B cell (primary cell): ENCODE measurements around the gene SLC22A31. TPM values are rescaled to one million over a fixed set of nuclear protein-coding genes. Genes with fewer than 3 reads are reported as not detected.

Experiments used
- ATAC-seq: fragments of 200-7000 bp; cut with Tn5 transposase; one replicate; pipeline ENCODE4 v1.10.0; 2021; ENCODE audit warnings: low read depth, mild to moderate bottlenecking, moderate number of reproducible peaks, moderate library complexity
- CTCF ChIA-PET: fragments of 350-600 bp; sonication (Branson Sonifier 250); formaldehyde crosslinking; loops from one replicate; lab custom pipeline; 2021; ENCODE audit warnings: antibody characterized with exemption, inconsistent platforms; lab: Charles Lee
- POLR2A ChIA-PET: fragments of 350-600 bp; sonication (Branson Sonifier 250); formaldehyde crosslinking; loops from one replicate; lab custom pipeline; 2021; ENCODE audit warnings: antibody characterized with exemption; lab: Charles Lee
- DNase-seq: peaks from one replicate; pipeline ENCODE4 v3.0.0; 2013
- H2AFZ ChIP-seq: 2 replicates; pipeline ENCODE4 v1.6.1; 2012; ENCODE audit warnings: mild to moderate bottlenecking, low read depth, low read length; ENCODE audit not compliant: insufficient read depth, poor library complexity, severe bottlenecking
- H3K27ac ChIP-seq, 2 donors: 1 replicate in 1 of 2; 2 replicates in 1 of 2; pipeline ENCODE4 v1.5.1; 2012 to 2013; ENCODE audit warnings: low read length in 2 of 2, mild to moderate bottlenecking in 2 of 2, moderate library complexity in 1 of 2
- H3K27me3 ChIP-seq, 4 experiments: fragments of 200-600 bp in 1 of 4; sonication (generic) in 1 of 4; replicated peaks in 1 of 4; 1 replicate in 2 of 4; 2 replicates in 2 of 4; pipeline versions ENCODE4 v1.6.1 to v1.7.0; 2013 to 2016; ENCODE audit warnings: low read length in 3 of 4, mild to moderate bottlenecking in 2 of 4, mixed read lengths in 1 of 4, moderate library complexity in 1 of 4; ENCODE audit not compliant: insufficient read depth in 4 of 4, control insufficient read depth in 3 of 4; ENCODE audit errors: control extremely low read depth in 1 of 4
- H3K36me3 ChIP-seq, 2 experiments: replicated peaks in 1 of 2; 1 replicate in 1 of 2; 2 replicates in 1 of 2; pipeline versions ENCODE4 v1.6.1 to v1.7.1; 2013; ENCODE audit warnings: low read length in 1 of 2; ENCODE audit not compliant: insufficient read depth in 2 of 2, control insufficient read depth in 1 of 2; ENCODE audit errors: control extremely low read depth in 1 of 2, extremely low read depth in 1 of 2
- H3K4me1 ChIP-seq, 2 donors: fragments of 200-600 bp in 1 of 2; sonication (generic) in 1 of 2; 1 replicate in 1 of 2; 2 replicates in 1 of 2; pipeline versions ENCODE4 v1.5.1 to v1.6.1; 2013 to 2017; ENCODE audit warnings: low read length in 2 of 2; ENCODE audit not compliant: control insufficient read depth in 2 of 2, insufficient read depth in 2 of 2
- H3K4me2 ChIP-seq: replicated peaks from 2 replicates; pipeline ENCODE3; 2012; ENCODE audit warnings: mild to moderate bottlenecking, low read depth, low read length; ENCODE audit not compliant: poor library complexity, severe bottlenecking
- H3K4me3 ChIP-seq, 5 experiments: fragments of 200-600 bp in 1 of 5; sonication (generic) in 1 of 5; 1 replicate in 3 of 5; 2 replicates in 2 of 5; pipeline versions ENCODE4 v1.5.1 to v1.7.0; 2011 to 2016; ENCODE audit warnings: low read length in 4 of 5, mild to moderate bottlenecking in 4 of 5, low read depth in 2 of 5, control low read depth in 1 of 5, moderate library complexity in 1 of 5; ENCODE audit not compliant: insufficient read depth in 1 of 5; ENCODE audit errors: control extremely low read depth in 1 of 5, extremely low read depth in 1 of 5
- H3K79me2 ChIP-seq: fragments of 200-600 bp; sonication (generic); one replicate; pipeline ENCODE4 v1.6.0; 2016; ENCODE audit warnings: low read length; ENCODE audit not compliant: control insufficient read depth, insufficient read depth
- H3K9ac ChIP-seq: fragments of 200-600 bp; sonication (generic); 2 replicates; pipeline ENCODE4 v1.6.1; 2017; ENCODE audit warnings: mild to moderate bottlenecking, low read length, moderate library complexity
- H3K9me3 ChIP-seq, 3 donors: one replicate each; pipeline versions ENCODE4 v1.6.1 to v1.7.1; 2013; ENCODE audit warnings: low read length in 2 of 3; ENCODE audit not compliant: control insufficient read depth in 2 of 3, insufficient read depth in 1 of 3; ENCODE audit errors: control extremely low read depth in 1 of 3
- H4K20me1 ChIP-seq: 2 replicates; pipeline ENCODE4 v1.6.0; 2012; ENCODE audit warnings: mild to moderate bottlenecking, low read length; ENCODE audit not compliant: insufficient read depth, control insufficient read depth, poor library complexity, severe bottlenecking
- H3K27ac Mint-ChIP-seq: one replicate; pipeline ENCODE4 v1.8.0; 2021; ENCODE audit warnings: mixed read lengths
- H3K27me3 Mint-ChIP-seq: one replicate; pipeline ENCODE4 v1.8.0; 2021; ENCODE audit warnings: mixed read lengths
- H3K4me1 Mint-ChIP-seq: one replicate; pipeline ENCODE4 v1.8.0; 2021; ENCODE audit warnings: mixed read lengths
- H3K4me3 Mint-ChIP-seq: one replicate; pipeline ENCODE4 v1.8.0; 2021; ENCODE audit warnings: mixed read lengths
- H3K9me3 Mint-ChIP-seq: one replicate; pipeline ENCODE4 v1.8.0; 2022; ENCODE audit warnings: mixed read lengths; ENCODE audit not compliant: insufficient read depth
- CTCF ChIP-seq: fragments of 200-600 bp; IDR thresholded peaks from one replicate; pipeline ENCODE4 v1.8.0; 2022; ENCODE audit warnings: antibody characterized with exemption, mild to moderate bottlenecking
- EZH2 ChIP-seq: IDR thresholded peaks from 2 replicates; pipeline ENCODE4 v1.6.1; 2012; ENCODE audit warnings: borderline replicate concordance, low read depth, mild to moderate bottlenecking, moderate library complexity, low read length; ENCODE audit not compliant: insufficient read depth, poor library complexity, severe bottlenecking
- WGBS: methylation state at CpG from one replicate; pipeline ENCODE4 v1.1.5; 2013; ENCODE audit warnings: missing lambda C conversion rate; ENCODE audit not compliant: insufficient coverage; 5-methylcytosine and 5-hydroxymethylcytosine counted together
- intact Hi-C: fragments of 100-400 bp; cut with micrococcal nuclease; formaldehyde crosslinking; loops from one replicate; pipeline ENCODE4 v1.10.0; 2022
- polyA plus RNA-seq: library from polyadenylated mRNA; depleted of rRNA; stranded (reverse); fragments of >200 nt; gene quantifications from 2 replicates; pipeline ENCODE4 v1.2.3, GENCODE V29; 2012
- total RNA-seq, 2 donors: library from RNA; stranded (reverse); fragments of 120-200 nt in 1 of 2; gene quantifications; 1 replicate in 1 of 2; 2 replicates in 1 of 2; pipeline versions ENCODE4 v1.2.3 to v1.2.4, GENCODE V29; 2013 to 2022

SLC22A31 gene
- total and polyA plus RNA-seq, 2 donors (not counting 1 experiment from before 2014, with no cell fraction given): 0.33 TPM; not detected in 1

- Histone ChIP-seq H3K27me3 (peaks cover 0 to 2% (median 0%) of the 10 kb centered on the region in 4 experiments), H3K79me2 (no peaks in the 10 kb centered on the region), H3K36me3 (no peaks in the 10 kb centered on the region), H3K4me3 (no peak overlapping the region), H3K27ac (no peak overlapping the region), H2AFZ (no peak overlapping the region), H3K4me1 (peaks cover 3 to 9% of the 10 kb centered on the region in 2 donors), H3K9ac (no peak overlapping the region), H4K20me1 (no peaks in the 10 kb centered on the region), H3K4me2 (no peak overlapping the region), H3K9me3 (no peaks in the 10 kb centered on the region)
- Mint-ChIP-seq H3K4me3 (no peak overlapping the region), H3K27me3 (no peaks in the 10 kb centered on the region), H3K27ac (peak overlapping the region; percentile 37), H3K4me1 (peaks cover 5% of the 10 kb centered on the region), H3K9me3 (no peaks in the 10 kb centered on the region)
- CTCF ChIA-PET: interaction anchor here (1.6 kb wide), 1 partner anchor 439 kb away, joined by 5 read pairs; no protein-coding TSS in a partner anchor
- ATAC-seq: no peak
- POLR2A ChIA-PET: no interaction called here
- no peak for DNase-seq
- no peak for TF ChIP-seq EZH2
- TF ChIP-seq CTCF: no peak
- intact Hi-C loops: no loop called here
- WGBS: 90% methylated on average over 8 of the region's 9 CpGs
These were observed 23.6 kb downstream of the SLC22A31 start for GRCh38 chr16:89176717-89177116.

GRCh38 chr16:89176147-89176690, 24.1 kb downstream of the SLC22A31 start:
- ATAC-seq (no peak), DNase-seq (no peak)
- Histone ChIP-seq H3K79me2 (no peaks in the 10 kb centered on the region), H3K4me3 (no peak overlapping the region), H3K9me3 (peaks cover 0 to 2% (median 0%) of the 10 kb centered on the region in 3 donors), H3K4me2 (no peak overlapping the region), H3K27ac (no peak overlapping the region), H2AFZ (no peak overlapping the region), H3K4me1 (peaks cover 4 to 12% of the 10 kb centered on the region in 2 donors), H3K36me3 (no peaks in the 10 kb centered on the region), H3K9ac (no peak overlapping the region), H4K20me1 (no peaks in the 10 kb centered on the region), H3K27me3 (peaks cover 0 to 2% (median 0%) of the 10 kb centered on the region in 4 experiments)
- H3K27ac Mint-ChIP-seq: peak overlapping the region; percentile 37
- H3K27me3 Mint-ChIP-seq: no peaks in the 10 kb centered on the region
- TF ChIP-seq CTCF (no peak), EZH2 (no peak)
- H3K4me1 Mint-ChIP-seq: peaks cover 6% of the 10 kb centered on the region
- CTCF ChIA-PET: interaction anchor here (1.6 kb wide), 1 partner anchor 439 kb away, joined by 5 read pairs; no protein-coding TSS in a partner anchor
- POLR2A ChIA-PET: no interaction called here
- no peak overlapping the region for H3K4me3 Mint-ChIP-seq
- intact Hi-C loops: no loop called here
- WGBS: 92% methylated on average over 27 of the region's 27 CpGs
- H3K9me3 Mint-ChIP-seq: no peaks in the 10 kb centered on the region
